ENCODE data around the gene BRD3.
"Not testable (repeated sequence)": the region's sequence is repeated elsewhere in the genome, so short reads cannot be mapped to it uniquely, and the experiment has no call there.

The BRD3 gene

GRCh38 chr9:133993635-133994253, 74.1 kb downstream of the BRD3 start:
- no peak for DNase-seq (ENCODE audit: low spot score)

- DNase-seq (ENCODE audit: low spot score) = peak; percentile 85
These were observed 74.8 kb downstream of the BRD3 start for GRCh38 chr9:133992780-133993634.

DNA sequence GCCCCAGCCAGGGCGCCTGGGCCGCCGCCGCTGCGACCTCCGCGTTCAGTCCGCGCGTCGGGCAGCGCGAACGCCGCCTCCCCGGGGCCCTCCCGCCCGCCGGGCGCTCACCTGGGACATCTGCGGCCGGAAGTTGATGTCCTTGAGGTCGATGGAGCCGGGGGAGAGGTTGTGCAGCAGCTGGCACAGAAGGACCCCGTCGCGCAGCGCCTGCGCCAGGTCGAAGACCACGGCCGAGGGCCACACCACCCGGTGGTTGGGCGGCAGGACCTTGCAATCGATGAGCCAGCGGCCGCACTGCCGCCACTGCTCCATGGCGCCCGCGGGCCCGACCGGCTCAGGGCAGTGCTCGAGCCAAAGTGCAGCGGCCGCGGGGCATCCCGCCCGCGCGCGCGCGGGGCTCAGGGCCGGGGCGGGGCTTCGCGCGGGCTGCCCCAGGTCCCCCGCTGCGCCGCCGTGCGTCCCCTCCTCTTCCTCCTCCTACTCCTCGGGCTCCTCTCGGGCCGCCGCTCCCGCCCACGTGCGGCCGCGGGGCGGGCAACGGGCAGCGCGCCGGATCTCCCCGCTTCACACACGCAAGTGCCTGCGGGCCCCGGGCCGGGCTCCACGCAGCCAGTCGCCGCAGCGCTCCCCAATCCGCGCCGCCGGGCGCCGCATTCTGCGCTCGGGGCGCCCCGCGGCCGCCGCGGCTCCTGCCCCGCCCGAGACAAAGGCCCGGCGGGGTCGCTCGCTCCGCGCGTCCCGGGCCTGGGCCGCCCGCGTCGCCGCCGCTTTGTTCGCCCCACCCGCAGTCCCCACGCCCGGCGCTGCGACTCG, 75.7 kb downstream of the BRD3 start, which contains the start of gene VAV2:
VAV2 (minus strand) TSS at position 361 of the 816 bp plus-strand sequence; CDS start at position 315, 46 bp downstream.
- peak; percentile 50 for DNase-seq (ENCODE audit: low spot score)

DNA sequence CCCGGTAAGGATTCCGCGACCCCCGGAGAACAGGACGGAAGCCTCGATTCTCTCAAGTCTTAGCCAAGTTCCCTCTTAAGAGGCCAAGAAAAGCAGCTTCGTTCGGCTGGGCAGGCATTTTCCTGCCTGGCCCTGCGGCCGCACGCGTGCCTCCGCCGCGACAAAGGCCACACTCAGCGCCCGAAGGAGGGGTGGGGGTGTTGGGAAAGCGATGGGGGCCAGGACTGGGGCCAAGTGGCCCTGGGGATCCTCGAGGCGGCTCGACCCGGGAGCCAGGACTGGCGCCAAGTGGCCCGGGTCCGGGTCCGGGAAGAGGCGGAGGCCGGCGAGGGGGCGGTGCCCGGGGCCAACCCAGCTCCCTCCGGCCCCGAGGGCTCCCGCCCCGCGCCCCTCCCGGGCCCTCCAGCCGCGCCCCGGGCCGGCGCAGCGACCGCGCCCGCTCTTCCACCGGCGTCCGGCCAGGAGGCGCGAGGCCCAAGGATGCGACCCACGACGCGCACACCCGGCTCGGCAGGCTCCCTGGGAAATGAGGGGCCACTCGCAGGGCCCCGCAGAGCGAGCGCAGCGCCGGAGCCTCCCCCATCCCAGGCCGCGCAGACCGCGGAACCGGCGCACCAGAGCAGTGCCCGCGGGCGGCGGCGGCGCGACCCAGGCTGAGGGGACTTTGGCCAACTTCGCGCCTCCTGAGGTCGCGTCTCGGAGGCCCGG, 76.5 kb downstream of the BRD3 start:
- no peak for DNase-seq (ENCODE audit: low spot score)

DNA sequence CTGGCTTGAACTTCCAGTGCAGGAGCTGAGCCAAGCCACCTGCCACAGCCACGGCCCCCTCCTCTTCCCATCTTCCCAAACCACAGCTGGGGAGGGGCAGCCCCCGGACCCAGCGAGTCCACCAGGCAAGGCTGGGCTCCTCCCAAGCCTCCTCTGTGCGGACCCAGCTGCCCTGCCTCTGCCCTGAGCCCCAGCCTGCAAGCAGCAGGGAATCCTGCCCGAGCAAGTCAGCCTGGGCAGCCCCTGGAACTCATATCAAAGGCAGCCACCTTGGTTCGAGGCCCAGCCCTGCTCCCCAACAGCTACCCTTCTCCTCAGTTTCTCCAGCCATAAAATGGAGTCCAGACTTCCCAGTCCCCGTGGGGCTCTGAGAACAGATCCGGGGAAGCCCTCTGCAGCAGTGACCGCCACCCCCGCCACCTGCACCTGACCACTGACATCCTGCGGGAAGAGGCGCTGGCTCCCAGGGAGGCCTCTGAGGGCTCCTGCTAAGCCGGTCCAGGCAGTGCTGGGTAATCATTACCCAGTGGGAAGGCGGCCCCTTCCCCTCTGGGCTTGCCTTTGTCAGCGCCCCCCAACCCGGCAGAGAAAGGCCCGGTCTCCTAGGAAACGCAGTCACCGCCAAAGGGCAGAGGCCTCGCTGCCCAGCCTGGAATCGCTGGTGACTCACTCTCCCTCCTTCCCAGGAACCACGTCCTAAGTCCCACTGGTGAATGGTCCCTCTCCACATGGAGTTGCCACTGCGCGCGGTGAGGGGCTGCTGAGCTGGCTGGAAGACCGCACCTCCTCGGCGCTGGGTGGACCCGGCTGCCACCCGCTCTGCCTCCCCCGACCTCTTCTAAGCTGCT, 77.2 kb downstream of the BRD3 start:
- peak; percentile 88 for DNase-seq (ENCODE audit: low spot score)

DNA sequence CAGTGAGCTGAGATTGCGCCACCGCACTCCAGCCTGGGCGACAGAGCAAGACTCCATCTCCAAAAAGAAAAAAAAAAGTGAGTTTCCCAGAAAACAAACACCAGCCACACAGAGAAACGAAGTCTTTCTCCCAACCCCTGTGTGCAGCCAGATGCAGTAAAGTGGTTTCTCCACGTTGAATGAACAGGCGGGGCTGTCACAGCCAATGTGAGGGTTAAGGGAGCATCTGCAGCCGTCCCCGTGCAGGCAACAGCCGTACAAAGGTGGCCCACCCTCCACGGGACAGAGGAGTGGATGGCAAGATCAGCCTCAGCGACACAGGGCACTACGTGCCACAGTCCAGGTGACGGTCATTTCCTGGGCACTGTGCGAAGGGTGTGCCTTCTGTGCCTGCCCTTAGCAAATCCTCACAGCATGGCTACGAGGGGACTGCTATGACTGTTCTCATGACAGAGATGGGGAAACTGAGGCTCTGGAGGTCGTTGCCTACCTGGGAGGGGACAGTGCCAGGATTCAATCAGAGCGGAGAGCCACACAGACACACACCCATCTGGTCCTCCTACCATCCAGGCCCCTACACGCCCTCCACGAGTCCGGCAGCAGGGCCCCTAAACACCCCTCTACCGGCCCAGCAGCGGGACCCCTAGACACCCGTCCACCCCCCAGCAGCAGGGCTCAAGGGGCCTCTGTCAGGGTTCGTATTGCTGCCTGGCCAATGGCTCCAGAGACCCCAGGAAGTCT, 78.0 kb downstream of the BRD3 start:
- DNase-seq (ENCODE audit: low spot score) = no peak

DNA sequence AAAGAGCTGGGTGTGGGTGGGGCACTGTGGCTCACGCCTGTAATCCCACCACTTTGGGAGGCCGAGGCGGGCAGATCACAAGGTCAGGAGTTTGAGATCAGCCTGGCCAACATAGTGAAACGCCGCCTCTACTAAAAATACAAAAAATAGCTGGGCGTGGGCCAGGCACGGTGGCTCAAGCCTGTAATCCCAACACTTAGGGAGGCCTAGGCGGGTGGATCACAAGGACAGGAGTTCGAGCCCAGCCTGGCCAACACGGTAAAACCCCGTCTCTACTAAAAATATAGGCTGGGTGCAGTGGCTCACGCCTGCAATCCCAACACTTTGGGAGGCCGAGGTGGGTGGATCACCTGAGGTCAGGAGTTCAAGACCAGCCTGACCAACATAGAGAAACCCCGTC, 79.1 kb downstream of the BRD3 start:
- not testable (repeated sequence) for DNase-seq (ENCODE audit: low spot score)

- DNase-seq (ENCODE audit: low spot score) = no peak
These were observed 79.7 kb downstream of the BRD3 start for GRCh38 chr9:133987946-133988665.

GRCh38 chr9:133987446-133987788, 80.4 kb downstream of the BRD3 start:
- no peak for DNase-seq (ENCODE audit: low spot score)

GRCh38 chr9:133986774-133987445, 80.9 kb downstream of the BRD3 start:
- no peak for DNase-seq (ENCODE audit: low spot score)

- no peak for DNase-seq (ENCODE audit: low spot score)
These were observed 81.8 kb downstream of the BRD3 start for GRCh38 chr9:133986061-133986460.

- DNase-seq (ENCODE audit: low spot score) = no peak
These were observed 84.7 kb downstream of the BRD3 start for GRCh38 chr9:133982971-133983720.

- no peak for DNase-seq (ENCODE audit: low spot score)
These were observed 85.7 kb downstream of the BRD3 start for GRCh38 chr9:133981958-133982681.

- DNase-seq (ENCODE audit: low spot score) = no peak
These were observed 86.3 kb downstream of the BRD3 start for GRCh38 chr9:133981589-133981957.

- no peak for DNase-seq (ENCODE audit: low spot score)
These were observed 86.8 kb downstream of the BRD3 start for GRCh38 chr9:133980864-133981588.
